ENCODE data around the gene ELAVL1. TPM values are rescaled to one million over a fixed set of nuclear protein-coding genes. Genes with fewer than 3 reads are reported as not detected.
A peak's percentile ranks its signal among the peaks of the same experiment; 100 is the strongest.

The ELAVL1 gene
- total and polyA plus RNA-seq, 9 of the 15 experiments (the other 6 are each of a cell fraction or from before 2014, with no cell fraction given), result 4.3 to 172 (median 69.2) TPM

- Histone ChIP-seq H3K27ac (ENCODE audit: extremely low read depth, low read depth, low read length) (no peak overlapping the region), H2AFZ (ENCODE audit: low read depth, low read length) (no peak overlapping the region), H3K27me3 (ENCODE audit: control insufficient read depth in 2 of 2, insufficient read depth in 2 of 2, low read length in 2 of 2) (no peaks in the 10 kb centered on the region), H4K20me1 (replicated peaks; ENCODE audit: control insufficient read depth, insufficient read depth, low read length) (no peaks in the 10 kb centered on the region; the same call in none of the 2 replicates), H3K9ac (ENCODE audit: insufficient read depth in 1 of 2, low read depth in 2 of 2, low read length in 2 of 2) (peak overlapping the region in 1 of 2 experiments; percentile 66; a peak in 2 of 4 replicates), H3K4me3 (no peak overlapping the region), H3K9me1 (ENCODE audit: control insufficient read depth, insufficient read depth, low read length) (no peaks in the 10 kb centered on the region), H3K4me1 (replicated peaks in 1 of 2; ENCODE audit: control insufficient read depth in 2 of 2, insufficient read depth in 2 of 2, low read length in 2 of 2) (peaks cover 0 to 4% of the 10 kb centered on the region in 2 experiments; a peak in 2 of 5 replicates), H3K9me3 (replicated peaks; ENCODE audit: control insufficient read depth, insufficient read depth, low read depth, low read length) (no peaks in the 10 kb centered on the region), H3K79me2 (ENCODE audit: control insufficient read depth, insufficient read depth, low read length) (no peaks in the 10 kb centered on the region), H3K36me3 (ENCODE audit: control insufficient read depth, insufficient read depth, low read length) (peaks cover 89% of the 10 kb centered on the region; the same call in 2 of the 3 replicates), H3K4me2 (ENCODE audit: insufficient read depth, low read length) (no peak overlapping the region)
- POLR2A ChIA-PET, result interaction anchor here (0.6 to 3.7 kb wide), 3 partner anchors 25 to 577 kb away, joined by 3 to 15 read pairs (median 6); partner anchors contain the start of gene TIMM44
- 92% methylated on average over 20 of the region's 20 CpGs for WGBS (ENCODE audit: insufficient coverage, low coverage, missing lambda C conversion rate)
- in situ Hi-C loops (cut with MboI), result no loop called here
- DNase-seq (ENCODE audit: extremely low read depth in 1 of 4, low spot score in 3 of 4) (peak in 2 of 4 experiments; percentile 42 to 46), FAIRE-seq (no peak), ATAC-seq (no peak)
- CTCF ChIA-PET (ENCODE audit: low intra/inter-chr PET ratio), result no interaction called here
- BruUV-seq (replicated peaks), result no TSS peak
- TF ChIP-seq ZNF431 (CRISPR knock-in tag; IDR thresholded peaks at IDR 0.05) (no peak), ZNF224 (CRISPR knock-in tag; IDR thresholded peaks at IDR 0.05) (no peak), ESRRB (CRISPR knock-in tag; IDR thresholded peaks at IDR 0.05; ENCODE audit: borderline replicate concordance) (no peak), RAD51 (IDR thresholded peaks at IDR 0.05; ENCODE audit: borderline replicate concordance, low read depth) (no peak), GTF2E2 (tag; IDR thresholded peaks at IDR 0.05) (no peak), GTF2F1 (IDR thresholded peaks at IDR 0.05; ENCODE audit: low read depth, low read length) (no peak), ZZZ3 (IDR thresholded peaks at IDR 0.05) (no peak), U2AF1 (optimal IDR thresholded peaks at IDR 0.05; ENCODE audit: low read depth, low read length) (no peak), MXI1 (IDR thresholded peaks at IDR 0.05; ENCODE audit: low read depth, low read length) (no peak), SRSF7 (optimal IDR thresholded peaks at IDR 0.05; ENCODE audit: low read depth, low read length) (no peak), RBBP5 (IDR thresholded peaks at IDR 0.05; ENCODE audit: borderline replicate concordance, insufficient read depth, low read length, poor library complexity, severe bottlenecking) (no peak), DNMT1 (IDR thresholded peaks at IDR 0.05) (no peak), ZNF3 (CRISPR knock-in tag; IDR thresholded peaks at IDR 0.05) (no peak), CTCF (IDR thresholded peaks at IDR 0.05 in 2 of 3, conservative IDR thresholded peaks at IDR 0.05 in 1 of 3; ENCODE audit: insufficient read depth in 2 of 3, low read depth in 1 of 3, low read length in 3 of 3) (no peak), CBFA2T2 (conservative IDR thresholded peaks at IDR 0.05) (no peak), LCOR (CRISPR knock-in tag; IDR thresholded peaks at IDR 0.05) (no peak)
- intact Hi-C loops (cut with micrococcal nuclease), result no loop called here
Measured at GRCh38 chr19:7968796-7969554, 36.5 kb downstream of the ELAVL1 start.
